Activated naive CD4-positive, alpha-beta T cell treated with anti-CD3 and anti-CD28 coated beads for 36 hours (primary cell): Measurements from ENCODE around the gene EXOC4. TPM values are rescaled to one million over a fixed set of nuclear protein-coding genes. Genes with fewer than 3 reads are reported as not detected.

Experiments used
- CTCF ChIA-PET: fragments of 350-600 bp; sonication (Branson Sonifier 250); formaldehyde crosslinking; loops from one replicate; lab custom pipeline; 2021; ENCODE audit warnings: antibody characterized with exemption; lab: Charles Lee
- DNase-seq: peaks from one replicate; pipeline ENCODE4 v3.0.0-alpha.2; 2020
- H3K27ac Mint-ChIP-seq: one replicate; pipeline ENCODE4 v1.8.0; 2021; ENCODE audit warnings: mild to moderate bottlenecking, mixed read lengths
- H3K27me3 Mint-ChIP-seq: one replicate; pipeline ENCODE4 v1.8.0; 2021; ENCODE audit warnings: low read depth, mixed read lengths
- H3K36me3 Mint-ChIP-seq: one replicate; pipeline ENCODE4 v1.8.0; 2021; ENCODE audit warnings: low read depth, mixed read lengths
- H3K4me1 Mint-ChIP-seq: one replicate; pipeline ENCODE4 v1.8.0; 2021; ENCODE audit warnings: low read depth, mixed read lengths
- H3K4me3 Mint-ChIP-seq: one replicate; pipeline ENCODE4 v1.8.0; 2021; ENCODE audit warnings: mild to moderate bottlenecking, moderate library complexity, mixed read lengths
- H3K9me3 Mint-ChIP-seq: one replicate; pipeline ENCODE4 v1.8.0; 2021; ENCODE audit warnings: mixed read lengths
- intact Hi-C: fragments of 100-400 bp; cut with micrococcal nuclease; formaldehyde crosslinking; loops from one replicate; pipeline ENCODE4 v1.15.1; 2023
- total RNA-seq, 2 experiments: library from RNA; stranded (reverse); gene quantifications; one replicate each; pipeline ENCODE4 v1.2.3, GENCODE V29; 2021

EXOC4 gene
- total RNA-seq, 2 experiments from 2014 or later, result 57.1 to 62.1 TPM

DNA sequence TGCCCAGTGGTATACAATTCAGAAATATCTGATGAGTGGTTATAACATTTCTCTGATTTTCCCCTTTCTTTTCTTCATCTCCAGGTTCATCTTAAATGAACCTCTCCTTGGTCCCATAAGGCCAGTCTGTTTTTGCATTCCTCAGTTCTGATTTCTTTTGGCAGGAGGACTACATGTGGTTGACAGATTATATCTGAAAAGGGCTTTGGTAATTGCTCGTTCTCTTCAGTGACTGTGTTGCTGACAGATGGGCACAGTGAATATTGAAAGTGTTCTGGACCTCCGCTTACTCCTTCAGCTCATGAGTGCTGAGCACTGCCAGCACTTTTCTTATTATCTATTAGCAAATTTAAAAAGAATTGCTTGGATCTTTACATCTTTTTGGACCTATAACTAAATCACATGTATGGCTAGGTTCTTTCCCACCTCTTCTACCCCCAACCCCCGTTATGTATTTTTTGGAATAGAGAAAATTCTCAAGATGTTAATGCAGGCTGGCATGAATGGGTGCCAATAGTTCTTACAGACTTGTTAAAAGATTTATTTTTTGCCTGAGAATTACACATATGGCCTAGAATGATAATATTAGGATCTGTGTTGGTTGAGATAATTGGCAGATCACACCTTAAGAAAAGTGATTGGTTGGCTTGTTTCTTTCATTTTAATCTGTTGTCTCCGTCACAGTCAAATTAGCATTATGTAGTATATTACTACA lies 323.0 kb downstream of the EXOC4 start:
- H3K4me3 Mint-ChIP-seq, result no peak overlapping the region
- CTCF ChIA-PET, result no interaction called here
- intact Hi-C loops, result no loop called here
- DNase-seq, result no peak
- peaks cover 6% of the 10 kb centered on the region for H3K4me1 Mint-ChIP-seq
- no peaks in the 10 kb centered on the region for H3K27me3 Mint-ChIP-seq
- no peaks in the 10 kb centered on the region for H3K9me3 Mint-ChIP-seq
- H3K27ac Mint-ChIP-seq, result no peak overlapping the region
- peaks cover 18% of the 10 kb centered on the region for H3K36me3 Mint-ChIP-seq

DNA sequence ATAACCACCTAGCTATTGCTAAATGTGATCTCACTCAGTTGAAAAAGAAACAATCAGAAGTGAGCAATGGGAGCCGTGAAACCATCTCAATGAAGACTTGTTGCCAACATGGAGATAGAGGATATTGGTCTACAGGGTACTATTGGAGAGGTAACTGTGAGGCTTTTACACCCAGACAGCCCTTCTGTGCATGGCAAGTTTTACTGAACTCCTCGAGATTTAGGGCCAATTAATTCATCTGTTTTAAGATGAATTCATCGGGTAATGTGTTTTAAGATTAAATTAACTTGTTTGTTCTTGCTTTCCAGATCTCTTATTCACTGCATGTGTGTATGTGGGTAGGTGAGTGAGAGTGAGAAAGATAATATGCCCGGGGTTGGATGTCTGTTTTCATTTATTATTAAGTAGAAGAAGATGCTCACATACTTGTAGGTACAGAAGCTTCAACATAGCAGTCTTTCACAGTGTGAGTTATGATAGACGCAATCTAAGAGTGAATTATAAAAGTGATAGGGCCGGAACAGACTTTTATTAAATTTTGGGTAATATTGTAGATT lies 323.8 kb downstream of the EXOC4 start:
- Mint-ChIP-seq H3K9me3 (no peaks in the 10 kb centered on the region), H3K4me1 (peaks cover 5% of the 10 kb centered on the region), H3K4me3 (no peak overlapping the region), H3K27me3 (no peaks in the 10 kb centered on the region), H3K27ac (no peak overlapping the region), H3K36me3 (peaks cover 21% of the 10 kb centered on the region)
- CTCF ChIA-PET, result no interaction called here
- no peak for DNase-seq
- intact Hi-C loops, result no loop called here

DNA sequence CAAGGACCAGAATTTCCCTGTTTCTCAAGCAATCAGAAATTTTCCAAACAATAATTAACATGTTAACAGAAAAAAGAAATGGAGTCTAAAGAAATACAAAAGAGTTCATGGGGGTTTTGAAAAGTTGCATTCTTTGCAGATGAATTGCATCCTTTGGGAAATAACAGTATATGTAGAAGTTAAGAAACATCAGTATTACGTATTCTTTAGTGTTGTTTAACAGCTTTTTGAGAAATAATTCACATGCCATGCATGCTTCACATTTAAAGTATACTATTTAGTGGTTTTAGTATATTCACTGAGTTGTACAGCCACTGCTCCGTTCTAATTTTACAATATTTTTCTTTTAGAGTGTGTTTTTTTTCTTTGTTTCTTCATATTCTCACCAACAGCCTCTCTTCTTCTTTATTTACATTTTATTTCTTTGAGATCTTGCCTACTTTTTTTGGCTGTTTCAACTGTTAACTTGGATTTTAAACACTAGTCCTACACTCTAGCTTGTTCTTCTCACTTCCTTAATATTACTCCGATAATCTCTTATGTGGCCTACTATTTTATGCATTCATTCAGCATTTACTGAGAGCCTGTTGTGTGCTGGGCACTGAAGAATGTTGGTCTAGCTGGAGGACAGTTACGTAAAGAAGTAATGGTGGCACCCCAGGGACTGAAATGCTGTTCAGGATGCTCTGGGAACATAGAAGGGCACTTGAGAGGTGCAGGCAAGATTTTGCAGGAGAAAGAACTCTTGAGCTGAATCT lies 330.1 kb downstream of the EXOC4 start:
- Mint-ChIP-seq H3K9me3 (peaks cover 4% of the 10 kb centered on the region), H3K4me3 (no peak overlapping the region), H3K36me3 (peaks cover 31% of the 10 kb centered on the region), H3K4me1 (no peaks in the 10 kb centered on the region), H3K27ac (no peak overlapping the region), H3K27me3 (no peaks in the 10 kb centered on the region)
- no peak for DNase-seq
- intact Hi-C loops, result no loop called here
- CTCF ChIA-PET, result no interaction called here

DNA sequence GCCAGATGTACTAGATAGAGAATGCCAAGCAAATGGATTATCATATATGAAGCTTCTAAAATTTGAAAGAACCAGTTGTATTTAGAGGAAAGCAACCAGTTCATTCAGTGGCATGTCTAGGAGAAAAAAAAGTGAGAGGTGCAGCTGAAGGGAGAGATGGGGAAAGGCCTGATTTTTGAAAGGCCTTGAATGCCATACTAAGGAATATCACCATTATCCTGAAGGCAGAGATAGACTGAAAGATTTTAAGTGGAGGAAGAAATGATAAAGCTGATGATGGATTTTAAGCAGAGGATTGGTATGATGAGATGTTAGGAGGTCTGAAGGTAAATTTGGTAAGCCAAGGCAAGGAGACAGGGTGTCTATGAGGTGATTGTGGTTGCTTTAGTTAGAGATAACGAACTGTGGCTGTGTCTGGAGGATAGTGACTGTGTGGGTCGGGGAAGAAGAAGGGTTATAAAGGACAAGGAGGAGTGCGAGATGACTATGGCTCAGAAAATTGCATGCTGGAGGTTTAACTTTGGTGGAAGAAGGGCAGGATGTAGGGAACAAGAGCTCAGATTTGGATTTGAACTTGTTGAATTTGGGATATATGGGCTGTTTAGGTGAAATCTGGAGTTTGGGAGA lies 330.8 kb downstream of the EXOC4 start:
- peaks cover 4% of the 10 kb centered on the region for H3K9me3 Mint-ChIP-seq
- H3K4me3 Mint-ChIP-seq, result no peak overlapping the region
- DNase-seq, result no peak
- CTCF ChIA-PET, result no interaction called here
- H3K27ac Mint-ChIP-seq, result no peak overlapping the region
- peaks cover 31% of the 10 kb centered on the region for H3K36me3 Mint-ChIP-seq
- H3K27me3 Mint-ChIP-seq, result no peaks in the 10 kb centered on the region
- H3K4me1 Mint-ChIP-seq, result no peaks in the 10 kb centered on the region
- intact Hi-C loops, result no loop called here

DNA sequence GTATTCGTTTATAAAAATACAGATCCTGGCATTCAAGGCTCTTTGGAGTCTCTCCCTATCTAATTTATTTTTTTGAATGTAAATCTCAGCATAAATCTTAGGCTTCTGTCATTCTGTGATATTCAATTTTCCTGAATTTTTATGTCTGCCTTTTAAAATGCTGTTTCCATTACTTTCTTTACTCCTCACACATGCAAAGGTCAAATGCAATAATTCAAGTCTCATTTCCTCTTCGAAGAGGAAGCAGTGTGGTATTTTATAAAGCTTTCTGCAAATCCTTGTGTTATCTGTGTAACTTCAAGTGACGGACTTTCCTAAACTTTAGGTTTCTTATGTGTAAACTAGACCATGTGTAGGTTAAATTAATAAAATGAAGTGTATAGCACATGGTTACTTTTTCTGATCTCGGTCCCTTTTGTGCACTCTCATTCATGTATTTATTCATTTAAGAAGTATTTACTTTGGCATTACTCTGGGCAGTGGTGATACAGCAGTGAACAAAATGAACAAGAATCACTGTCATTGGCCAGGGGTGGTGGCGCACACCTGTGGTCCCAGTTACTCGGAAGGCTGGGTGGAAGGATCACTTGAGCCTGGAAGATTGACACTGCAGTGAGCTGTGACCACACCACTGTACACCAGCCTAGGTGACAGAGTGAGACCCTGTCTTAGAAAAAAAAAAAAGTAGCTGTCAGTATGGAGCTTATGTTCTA lies 332.2 kb downstream of the EXOC4 start:
- DNase-seq, result no peak
- Mint-ChIP-seq H3K4me1 (no peaks in the 10 kb centered on the region), H3K36me3 (peaks cover 27% of the 10 kb centered on the region), H3K9me3 (peaks cover 4% of the 10 kb centered on the region), H3K27ac (no peak overlapping the region), H3K27me3 (no peaks in the 10 kb centered on the region), H3K4me3 (no peak overlapping the region)
- intact Hi-C loops, result no loop called here
- CTCF ChIA-PET, result interaction anchor here (0.6 kb wide), 1 partner anchor 483 kb away, joined by 3 read pairs; no protein-coding TSS in a partner anchor

DNA sequence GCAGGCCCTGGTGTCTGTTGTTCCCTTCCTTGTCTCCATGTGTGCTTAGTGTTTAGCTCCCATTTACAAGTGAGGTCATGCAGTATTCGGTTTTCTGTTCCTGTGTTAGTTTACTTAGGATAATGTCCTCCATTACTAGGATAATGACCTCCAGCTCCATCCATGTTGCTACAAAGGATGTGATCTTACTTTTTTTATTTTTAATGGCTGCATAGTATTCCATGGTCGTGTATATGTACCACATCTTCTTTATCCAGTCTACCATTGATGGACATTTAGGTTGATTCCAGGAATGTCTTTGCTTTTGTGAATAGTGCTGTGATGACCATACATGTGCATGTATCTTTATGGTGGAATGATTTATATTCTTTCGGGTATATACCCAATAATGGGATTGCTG lies 333.4 kb downstream of the EXOC4 start:
- Mint-ChIP-seq H3K9me3 (peaks cover 4% of the 10 kb centered on the region), H3K27me3 (no peaks in the 10 kb centered on the region), H3K36me3 (peaks cover 17% of the 10 kb centered on the region), H3K27ac (no peak overlapping the region), H3K4me1 (no peaks in the 10 kb centered on the region), H3K4me3 (no peak overlapping the region)
- DNase-seq, result no peak
- CTCF ChIA-PET, result no interaction called here
- intact Hi-C loops, result no loop called here

DNA sequence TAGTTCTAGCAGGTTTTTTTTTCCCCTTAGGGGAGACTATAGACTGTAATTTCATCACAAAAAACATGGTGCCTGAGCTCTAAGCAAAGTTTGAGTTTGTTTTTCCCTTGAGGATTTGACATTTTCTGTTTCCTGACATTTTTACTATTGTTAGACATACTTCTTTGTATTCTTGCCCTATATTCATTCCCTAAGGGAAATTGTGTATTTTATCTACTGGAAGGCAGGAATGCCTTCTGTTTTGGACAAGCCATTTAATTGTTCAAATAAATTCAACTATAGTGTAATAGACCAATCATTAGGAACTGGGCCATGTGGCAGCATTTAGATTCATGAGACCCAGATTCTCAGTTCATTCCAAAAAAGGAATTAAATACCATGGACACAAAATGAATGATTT lies 335.0 kb downstream of the EXOC4 start:
- H3K9me3 Mint-ChIP-seq, result peaks cover 4% of the 10 kb centered on the region
- CTCF ChIA-PET, result no interaction called here
- peaks cover 19% of the 10 kb centered on the region for H3K36me3 Mint-ChIP-seq
- no peaks in the 10 kb centered on the region for H3K4me1 Mint-ChIP-seq
- H3K27ac Mint-ChIP-seq, result no peak overlapping the region
- H3K4me3 Mint-ChIP-seq, result no peak overlapping the region
- no peak for DNase-seq
- H3K27me3 Mint-ChIP-seq, result no peaks in the 10 kb centered on the region
- intact Hi-C loops, result no loop called here

DNA sequence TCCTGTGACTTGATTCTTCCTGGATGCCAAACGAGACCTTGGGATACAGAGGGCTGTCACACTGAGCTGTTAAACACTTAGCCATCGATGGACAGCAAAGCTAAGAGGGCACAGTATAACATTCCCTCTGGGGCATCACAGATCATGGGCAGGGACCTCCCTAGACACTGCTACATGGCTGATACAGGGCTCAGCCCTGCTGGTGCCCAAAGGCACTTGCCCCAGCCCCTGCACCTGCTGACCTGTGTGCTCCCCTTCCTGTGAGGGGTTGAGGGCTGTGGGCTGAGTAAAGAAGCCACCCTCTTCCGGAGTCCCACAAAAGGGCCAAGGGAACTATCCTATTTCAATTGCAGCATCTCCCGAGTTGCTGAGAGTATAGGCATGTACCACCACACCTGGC lies 337.9 kb downstream of the EXOC4 start:
- CTCF ChIA-PET, result no interaction called here
- H3K9me3 Mint-ChIP-seq, result peaks cover 1% of the 10 kb centered on the region
- H3K27me3 Mint-ChIP-seq, result no peaks in the 10 kb centered on the region
- no peaks in the 10 kb centered on the region for H3K4me1 Mint-ChIP-seq
- intact Hi-C loops, result no loop called here
- no peak for DNase-seq
- no peak overlapping the region for H3K27ac Mint-ChIP-seq
- no peak overlapping the region for H3K4me3 Mint-ChIP-seq
- peaks cover 13% of the 10 kb centered on the region for H3K36me3 Mint-ChIP-seq

DNA sequence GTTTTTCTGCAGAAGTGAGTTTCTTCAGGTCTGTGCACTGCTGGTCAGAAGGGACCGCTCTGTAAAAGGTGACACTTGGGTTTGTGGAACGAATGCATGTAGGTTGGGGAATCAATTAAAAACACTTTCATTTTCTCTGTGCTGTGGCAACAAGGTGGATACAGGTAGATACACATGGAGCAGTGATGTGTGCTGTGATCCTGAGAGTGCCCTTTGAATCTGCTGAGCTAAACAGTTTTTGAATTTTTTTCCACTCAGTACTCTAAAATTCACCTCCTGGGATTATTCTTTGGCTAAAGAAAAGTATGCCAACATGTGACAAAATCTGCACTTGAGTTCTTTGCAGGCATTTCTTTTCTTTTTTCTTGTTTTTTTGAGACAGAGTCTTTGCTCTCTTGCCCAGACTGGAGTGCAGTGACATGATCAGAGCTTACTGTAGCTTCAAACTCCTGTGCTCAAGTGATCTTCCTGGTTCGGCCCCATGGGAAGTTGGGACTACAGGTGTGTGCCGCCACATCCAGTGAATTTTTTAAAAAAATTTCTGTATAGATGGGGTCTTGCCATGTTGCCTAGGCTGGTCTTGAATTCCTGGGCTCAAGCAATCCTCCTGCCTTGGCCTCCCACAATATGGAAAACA lies 338.9 kb downstream of the EXOC4 start:
- Mint-ChIP-seq H3K4me1 (no peaks in the 10 kb centered on the region), H3K27ac (no peak overlapping the region), H3K27me3 (no peaks in the 10 kb centered on the region), H3K9me3 (no peaks in the 10 kb centered on the region), H3K4me3 (no peak overlapping the region), H3K36me3 (peaks cover 9% of the 10 kb centered on the region)
- CTCF ChIA-PET, result no interaction called here
- DNase-seq, result no peak
- intact Hi-C loops, result no loop called here

DNA sequence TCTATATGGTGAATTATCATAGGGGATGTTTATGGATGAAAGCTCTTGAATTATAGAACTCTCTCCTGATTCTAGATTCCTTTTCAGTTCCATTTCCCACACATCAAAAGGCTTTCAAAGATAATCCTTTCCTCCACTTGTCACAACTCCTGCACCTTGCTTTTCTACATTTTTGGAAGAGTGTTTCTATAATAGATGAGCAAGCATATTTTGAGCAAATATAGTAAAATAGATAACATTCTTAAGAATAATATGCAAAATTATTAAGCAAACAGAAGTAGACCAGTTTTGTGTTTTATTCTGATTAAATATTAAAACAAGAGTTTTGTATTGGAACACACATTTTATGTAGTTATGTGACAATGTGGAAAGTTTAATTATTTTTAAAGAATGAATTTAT lies 340.7 kb downstream of the EXOC4 start:
- intact Hi-C loops, result no loop called here
- no peaks in the 10 kb centered on the region for H3K9me3 Mint-ChIP-seq
- H3K4me3 Mint-ChIP-seq, result no peak overlapping the region
- no peak for DNase-seq
- peaks cover 6% of the 10 kb centered on the region for H3K36me3 Mint-ChIP-seq
- CTCF ChIA-PET, result no interaction called here
- no peak overlapping the region for H3K27ac Mint-ChIP-seq
- no peaks in the 10 kb centered on the region for H3K27me3 Mint-ChIP-seq
- no peaks in the 10 kb centered on the region for H3K4me1 Mint-ChIP-seq

DNA sequence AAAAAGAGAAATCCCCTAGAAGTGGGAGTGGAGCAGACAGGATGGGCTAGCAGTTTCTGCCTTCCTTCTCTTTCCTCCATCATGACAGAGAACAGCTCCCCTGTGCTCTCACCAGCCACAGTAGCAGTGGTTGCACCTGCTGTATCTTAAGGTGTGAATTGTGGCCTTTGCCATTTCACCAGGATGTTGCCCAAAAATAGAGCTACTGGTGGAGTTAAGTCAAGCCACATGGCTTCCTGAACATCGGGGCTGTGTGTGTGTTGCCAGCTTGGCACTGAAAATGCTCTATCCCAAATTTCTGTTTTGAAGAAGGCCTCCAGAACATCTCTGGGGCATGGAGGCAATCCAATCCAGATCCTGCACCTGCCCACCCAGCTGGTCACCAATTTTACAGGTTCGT lies 348.7 kb downstream of the EXOC4 start:
- Mint-ChIP-seq H3K4me3 (no peak overlapping the region), H3K27ac (no peak overlapping the region), H3K36me3 (no peaks in the 10 kb centered on the region), H3K4me1 (no peaks in the 10 kb centered on the region), H3K9me3 (no peaks in the 10 kb centered on the region), H3K27me3 (no peaks in the 10 kb centered on the region)
- no peak for DNase-seq
- CTCF ChIA-PET, result no interaction called here
- intact Hi-C loops, result no loop called here

DNA sequence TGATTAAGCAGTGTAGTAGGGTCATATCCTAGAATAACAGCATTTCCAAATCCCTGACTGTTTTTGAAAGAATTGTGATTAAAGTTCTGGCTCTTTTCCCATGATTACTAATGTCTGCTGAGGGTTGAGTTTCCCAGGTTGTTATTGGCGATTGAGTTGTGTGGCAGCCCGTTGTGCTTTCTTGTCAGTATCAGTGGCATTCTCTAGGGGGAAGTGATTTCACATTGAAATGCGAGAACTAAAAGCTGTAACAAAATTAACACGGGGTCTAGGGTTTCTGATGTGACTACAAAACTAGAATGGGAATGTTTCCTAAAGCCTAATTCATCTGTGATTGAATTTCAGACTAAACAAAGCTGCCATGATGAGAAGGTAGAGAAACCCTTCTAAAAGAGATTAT lies 349.4 kb downstream of the EXOC4 start:
- Mint-ChIP-seq H3K27me3 (no peaks in the 10 kb centered on the region), H3K27ac (no peak overlapping the region), H3K9me3 (no peaks in the 10 kb centered on the region), H3K36me3 (no peaks in the 10 kb centered on the region), H3K4me3 (no peak overlapping the region), H3K4me1 (no peaks in the 10 kb centered on the region)
- DNase-seq, result no peak
- CTCF ChIA-PET, result no interaction called here
- intact Hi-C loops, result no loop called here
